ENCODE results near the gene GC. TPM values are rescaled to one million over a fixed set of nuclear protein-coding genes. Genes with fewer than 3 reads are reported as not detected.

GC gene
- total RNA-seq, 2 donors from 2014 or later: 0.69 TPM; not detected in 1

DNA sequence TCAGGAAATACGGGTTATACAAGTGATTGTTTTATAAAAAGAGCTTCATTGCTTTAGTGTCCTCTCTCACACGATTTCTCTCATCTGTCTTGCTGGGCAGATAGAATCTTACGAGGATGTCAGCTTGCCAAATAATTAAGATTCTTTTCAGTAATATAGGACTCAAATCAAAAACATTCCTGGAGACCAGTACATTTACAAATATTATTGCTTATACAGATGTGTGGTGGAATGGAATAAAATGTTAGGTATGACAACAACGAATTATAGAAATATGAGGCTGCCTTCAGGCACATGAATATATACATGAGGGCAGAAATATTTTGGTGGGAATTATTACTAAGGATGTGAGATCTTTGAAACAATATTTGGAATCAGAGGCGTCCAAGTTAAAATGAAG lies 88.9 kb downstream of the GC start:
- Histone ChIP-seq H3K27ac (ENCODE audit: low read depth, low read length) (no peak overlapping the region), H3K27me3 (ENCODE audit: control insufficient read depth, insufficient read depth, low read length, poor library complexity, severe bottlenecking) (no peaks in the 10 kb centered on the region), H3K4me3 (ENCODE audit: low read length) (no peak overlapping the region), H3K9ac (ENCODE audit: extremely low read depth, low read length, poor library complexity, severe bottlenecking) (no peak overlapping the region), H3K9me3 (ENCODE audit: control insufficient read depth, low read length) (no peaks in the 10 kb centered on the region), H3K4me1 (ENCODE audit: control insufficient read depth, insufficient read depth, low read length) (peaks cover 5% of the 10 kb centered on the region), H3K36me3 (ENCODE audit: control insufficient read depth, insufficient read depth, low read length) (no peaks in the 10 kb centered on the region)
- Mint-ChIP-seq H3K27me3 (ENCODE audit: insufficient read depth) (no peaks in the 10 kb centered on the region), H3K36me3 (ENCODE audit: low read depth) (no peaks in the 10 kb centered on the region), H3K9me3 (no peaks in the 10 kb centered on the region), H3K27ac (no peak overlapping the region), H3K4me3 (no peak overlapping the region), H3K4me1 (peaks cover 21% of the 10 kb centered on the region)
- WGBS, 2 experiments (ENCODE audit: insufficient coverage in 1 of 2, insufficient read length in 1 of 2): 89 to 91% methylated on average over 3 to 5 of the region's 5 CpGs
- DNase-seq: no peak
- TF ChIP-seq, protein P1, sequence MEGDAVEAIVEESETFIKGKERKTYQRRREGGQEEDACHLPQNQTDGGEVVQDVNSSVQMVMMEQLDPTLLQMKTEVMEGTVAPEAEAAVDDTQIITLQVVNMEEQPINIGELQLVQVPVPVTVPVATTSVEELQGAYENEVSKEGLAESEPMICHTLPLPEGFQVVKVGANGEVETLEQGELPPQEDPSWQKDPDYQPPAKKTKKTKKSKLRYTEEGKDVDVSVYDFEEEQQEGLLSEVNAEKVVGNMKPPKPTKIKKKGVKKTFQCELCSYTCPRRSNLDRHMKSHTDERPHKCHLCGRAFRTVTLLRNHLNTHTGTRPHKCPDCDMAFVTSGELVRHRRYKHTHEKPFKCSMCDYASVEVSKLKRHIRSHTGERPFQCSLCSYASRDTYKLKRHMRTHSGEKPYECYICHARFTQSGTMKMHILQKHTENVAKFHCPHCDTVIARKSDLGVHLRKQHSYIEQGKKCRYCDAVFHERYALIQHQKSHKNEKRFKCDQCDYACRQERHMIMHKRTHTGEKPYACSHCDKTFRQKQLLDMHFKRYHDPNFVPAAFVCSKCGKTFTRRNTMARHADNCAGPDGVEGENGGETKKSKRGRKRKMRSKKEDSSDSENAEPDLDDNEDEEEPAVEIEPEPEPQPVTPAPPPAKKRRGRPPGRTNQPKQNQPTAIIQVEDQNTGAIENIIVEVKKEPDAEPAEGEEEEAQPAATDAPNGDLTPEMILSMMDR (conservative IDR thresholded peaks at IDR 0.05): no peak

DNA sequence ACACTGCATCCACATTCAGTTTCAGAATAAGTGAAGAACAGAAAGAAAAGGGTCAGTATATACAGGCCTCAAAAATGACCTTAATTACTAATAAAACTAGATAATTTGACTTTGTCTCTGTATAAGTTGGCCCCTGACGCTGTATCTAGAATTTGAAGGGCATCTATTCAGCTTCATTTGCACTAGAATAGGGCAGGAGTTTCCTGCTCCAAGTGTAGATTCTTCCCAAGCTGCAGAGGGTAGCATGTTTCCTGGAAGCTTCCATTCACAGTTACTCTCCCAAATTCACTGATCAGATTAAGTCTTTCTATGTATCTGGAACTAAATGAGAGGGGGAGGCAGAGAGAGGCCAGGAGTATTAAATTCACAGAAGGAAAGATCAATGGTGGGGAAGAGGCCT lies 90.9 kb downstream of the GC start:
- Histone ChIP-seq H3K36me3 (ENCODE audit: control insufficient read depth, insufficient read depth, low read length) (no peaks in the 10 kb centered on the region), H3K4me3 (ENCODE audit: low read length) (no peak overlapping the region), H3K27ac (ENCODE audit: low read depth, low read length) (no peak overlapping the region), H3K4me1 (ENCODE audit: control insufficient read depth, insufficient read depth, low read length) (peaks cover 6% of the 10 kb centered on the region), H3K9me3 (ENCODE audit: control insufficient read depth, low read length) (no peaks in the 10 kb centered on the region), H3K27me3 (ENCODE audit: control insufficient read depth, insufficient read depth, low read length, poor library complexity, severe bottlenecking) (no peaks in the 10 kb centered on the region), H3K9ac (ENCODE audit: extremely low read depth, low read length, poor library complexity, severe bottlenecking) (no peak overlapping the region)
- H3K4me1 Mint-ChIP-seq: peaks cover 24% of the 10 kb centered on the region
- no peaks in the 10 kb centered on the region for H3K9me3 Mint-ChIP-seq
- no peak for DNase-seq
- no peak overlapping the region for H3K27ac Mint-ChIP-seq
- WGBS, 2 experiments (ENCODE audit: insufficient coverage in 1 of 2, insufficient read length in 1 of 2): 17 to 41% methylated on average over 1 of the region's 1 CpG
- TF ChIP-seq, protein P1 (conservative IDR thresholded peaks at IDR 0.05): no peak
- H3K27me3 Mint-ChIP-seq (ENCODE audit: insufficient read depth): no peaks in the 10 kb centered on the region
- H3K36me3 Mint-ChIP-seq (ENCODE audit: low read depth): no peaks in the 10 kb centered on the region
- H3K4me3 Mint-ChIP-seq: no peak overlapping the region

DNA sequence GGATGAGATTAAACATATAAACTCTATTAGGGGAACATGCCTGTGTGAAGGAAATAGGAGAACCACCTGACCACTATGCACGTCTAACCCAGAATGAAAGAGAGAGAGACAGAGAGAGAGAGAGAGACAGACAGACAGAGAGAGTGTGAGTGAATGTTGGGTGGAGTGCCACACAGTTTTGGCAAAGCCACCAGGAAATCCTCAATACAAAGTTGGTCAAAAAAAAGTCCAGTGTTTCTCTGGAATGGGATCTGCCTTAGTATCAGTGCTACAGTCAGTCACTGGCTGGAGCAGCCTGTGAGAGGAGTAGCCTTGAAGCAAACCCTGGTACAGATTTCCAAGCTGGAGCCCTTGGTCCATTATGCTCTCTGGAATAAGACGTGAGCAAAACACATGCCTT lies 91.7 kb downstream of the GC start:
- no peaks in the 10 kb centered on the region for H3K9me3 ChIP-seq (ENCODE audit: control insufficient read depth, low read length)
- no peak overlapping the region for H3K27ac ChIP-seq (ENCODE audit: low read depth, low read length)
- Mint-ChIP-seq H3K4me3 (no peak overlapping the region), H3K36me3 (ENCODE audit: low read depth) (no peaks in the 10 kb centered on the region), H3K9me3 (no peaks in the 10 kb centered on the region), H3K4me1 (peaks cover 16% of the 10 kb centered on the region), H3K27me3 (ENCODE audit: insufficient read depth) (no peaks in the 10 kb centered on the region), H3K27ac (no peak overlapping the region)
- 92 to 100% methylated on average over 2 of the region's 2 CpGs for WGBS, 2 experiments (ENCODE audit: insufficient coverage in 1 of 2, insufficient read length in 1 of 2)
- TF ChIP-seq, protein P1 (conservative IDR thresholded peaks at IDR 0.05): no peak
- no peak overlapping the region for H3K9ac ChIP-seq (ENCODE audit: extremely low read depth, low read length, poor library complexity, severe bottlenecking)
- peaks cover 6% of the 10 kb centered on the region for H3K4me1 ChIP-seq (ENCODE audit: control insufficient read depth, insufficient read depth, low read length)
- no peaks in the 10 kb centered on the region for H3K27me3 ChIP-seq (ENCODE audit: control insufficient read depth, insufficient read depth, low read length, poor library complexity, severe bottlenecking)
- no peak for DNase-seq
- no peak overlapping the region for H3K4me3 ChIP-seq (ENCODE audit: low read length)
- H3K36me3 ChIP-seq (ENCODE audit: control insufficient read depth, insufficient read depth, low read length): no peaks in the 10 kb centered on the region

Other genes starting within 250 kb of the GC start
- 1 to 10 TPM in 1 of 2 donors, under 1 TPM in 1; 0.29 to 1.5 TPM for gene NPFFR2, start 247.9 kb upstream of the GC start, total RNA-seq